WTC11 (cell line): ENCODE results near the gene SNPH. TPM values are rescaled to one million over a fixed set of nuclear protein-coding genes. Genes with fewer than 3 reads are reported as not detected.
A peak's percentile ranks its signal among the peaks of the same experiment; 100 is the strongest.

Experiments used
- ATAC-seq: fragments of 200-7000 bp; cut with Tn5 transposase; 2 replicates; pipeline ENCODE4 v1.10.0; 2021; ENCODE audit warnings: mild to moderate bottlenecking, moderate library complexity
- CTCF ChIA-PET: fragments of 300-600 bp; sonication (Branson Sonifier 250); formaldehyde crosslinking; loops from one replicate; lab custom pipeline; 2021; ENCODE audit warnings: antibody characterized with exemption; lab: Charles Lee
- POLR2A ChIA-PET: fragments of 350-600 bp; sonication (Branson Sonifier 250); formaldehyde crosslinking; loops from one replicate; lab custom pipeline; 2021; ENCODE audit warnings: antibody characterized with exemption; lab: Charles Lee
- DNase-seq: peaks from one replicate; pipeline ENCODE4 v3.0.0; 2021; ENCODE audit warnings: low spot score
- H3K27ac Mint-ChIP-seq: 2 replicates; pipeline ENCODE4 v1.8.0; 2021; ENCODE audit warnings: mixed read lengths
- H3K27me3 Mint-ChIP-seq: 2 replicates; pipeline ENCODE4 v1.8.0; 2021; ENCODE audit warnings: low read depth, mild to moderate bottlenecking, moderate library complexity, mixed read lengths
- H3K36me3 Mint-ChIP-seq: 2 replicates; pipeline ENCODE4 v1.8.0; 2021; ENCODE audit warnings: mixed read lengths
- H3K4me1 Mint-ChIP-seq: 2 replicates; pipeline ENCODE4 v1.8.0; 2022; ENCODE audit warnings: mixed read lengths
- H3K4me3 Mint-ChIP-seq: 2 replicates; pipeline ENCODE4 v1.8.0; 2021; ENCODE audit warnings: mild to moderate bottlenecking, moderate library complexity, mixed read lengths
- H3K9me3 Mint-ChIP-seq: 2 replicates; pipeline ENCODE4 v1.8.0; 2021; ENCODE audit warnings: mixed read lengths
- ERG ChIP-seq: fragments of 250-450 bp; sonication (Bioruptor Pico); IDR thresholded peaks from 2 replicates; pipeline ENCODE4 v1.8.0; 2021; ENCODE audit warnings: mild to moderate bottlenecking
- ESRRA ChIP-seq: sonication (generic); formaldehyde crosslinking; IDR thresholded peaks from 2 replicates; pipeline ENCODE4 v1.8.1; 2022; ENCODE audit warnings: mild to moderate bottlenecking, missing genetic modification reagents, borderline replicate concordance
- ETV6 ChIP-seq: sonication (generic); formaldehyde crosslinking; IDR thresholded peaks from 2 replicates; pipeline ENCODE4 v1.8.1; 2022; ENCODE audit warnings: mild to moderate bottlenecking, missing genetic modification reagents
- IRF2 ChIP-seq: sonication (generic); formaldehyde crosslinking; IDR thresholded peaks from 2 replicates; pipeline ENCODE4 v1.8.0; 2022; ENCODE audit warnings: low read depth, missing genetic modification reagents, borderline replicate concordance
- JAZF1 ChIP-seq: fragments of 250-450 bp; sonication (Bioruptor Pico); IDR thresholded peaks from 2 replicates; pipeline ENCODE4 v1.9.0; 2021; ENCODE audit warnings: moderate library complexity, mild to moderate bottlenecking, inconsistent platforms
- MAX ChIP-seq: sonication (generic); formaldehyde crosslinking; IDR thresholded peaks from 2 replicates; pipeline ENCODE4 v1.8.0; 2022; ENCODE audit warnings: mild to moderate bottlenecking, missing genetic modification reagents
- NFE2L1 ChIP-seq: sonication (generic); formaldehyde crosslinking; IDR thresholded peaks from 2 replicates; pipeline ENCODE4 v1.8.1; 2023; ENCODE audit warnings: missing genetic modification reagents
- NR1H2 ChIP-seq: sonication (generic); formaldehyde crosslinking; IDR thresholded peaks from 2 replicates; pipeline ENCODE4 v1.9.0; 2021; ENCODE audit warnings: mild to moderate bottlenecking, moderate library complexity, missing genetic modification reagents
- NR2C2 ChIP-seq: sonication (generic); formaldehyde crosslinking; IDR thresholded peaks from 2 replicates; pipeline ENCODE4 v1.8.0; 2022; ENCODE audit warnings: mild to moderate bottlenecking, missing genetic modification reagents
- NR3C1 ChIP-seq: sonication (generic); formaldehyde crosslinking; conservative IDR thresholded peaks from 2 replicates; pipeline ENCODE4 v1.8.1; 2023; ENCODE audit warnings: low read depth, mild to moderate bottlenecking, missing genetic modification reagents
- SMAD4 ChIP-seq: sonication (generic); formaldehyde crosslinking; IDR thresholded peaks from 2 replicates; pipeline ENCODE4 v1.8.0; 2022; ENCODE audit warnings: mild to moderate bottlenecking, missing genetic modification reagents
- SP1 ChIP-seq: sonication (generic); formaldehyde crosslinking; conservative IDR thresholded peaks from 2 replicates; pipeline ENCODE4 v1.8.1; 2022; ENCODE audit warnings: missing genetic modification reagents
- ZNF219 ChIP-seq: sonication (generic); formaldehyde crosslinking; IDR thresholded peaks from 2 replicates; pipeline ENCODE4 v1.8.0; 2023; ENCODE audit warnings: missing genetic modification reagents, mild to moderate bottlenecking, borderline replicate concordance
- ZNF263 ChIP-seq: sonication (generic); formaldehyde crosslinking; IDR thresholded peaks from 2 replicates; pipeline ENCODE4 v1.8.1; 2022; ENCODE audit warnings: low read depth, mild to moderate bottlenecking, moderate library complexity, missing genetic modification reagents
- ZNF423 ChIP-seq: fragments of 250-450 bp; sonication (Bioruptor Pico); IDR thresholded peaks from 2 replicates; pipeline ENCODE4 v2.1.2; 2022; ENCODE audit warnings: mild to moderate bottlenecking, moderate library complexity
- total RNA-seq: library from RNA; stranded (reverse); gene quantifications from 3 replicates; pipeline ENCODE4 v1.2.3, GENCODE V29; 2021
- TF ChIP-seq, protein P1 (sequence below): sonication (generic); formaldehyde crosslinking; IDR thresholded peaks from 2 replicates; pipeline ENCODE4 v1.8.1; 2022; ENCODE audit warnings: low read depth, missing genetic modification reagents, borderline replicate concordance
- TF ChIP-seq, protein P2 (sequence below): fragments of 250-450 bp; sonication (Bioruptor Pico); IDR thresholded peaks from 2 replicates; pipeline ENCODE4 v1.9.0; 2021; ENCODE audit warnings: moderate library complexity, mild to moderate bottlenecking, inconsistent platforms, borderline replicate concordance
- TF ChIP-seq, protein P3 (sequence below): fragments of 200-600 bp; IDR thresholded peaks from 2 replicates; pipeline ENCODE4 v1.8.0; 2022; ENCODE audit warnings: antibody characterized with exemption
- TF ChIP-seq, protein P4 (sequence below): fragments of 250-450 bp; sonication (Bioruptor Pico); conservative IDR thresholded peaks from 2 replicates; pipeline ENCODE4 v1.9.0; 2021; ENCODE audit warnings: mild to moderate bottlenecking

SNPH gene
- total RNA-seq, 1 experiment from 2014 or later: 3.5 TPM

- H3K9me3 Mint-ChIP-seq: peaks cover 24% of the 10 kb centered on the region
- ATAC-seq: no peak
- no peak for TF ChIP-seq ZNF263 (CRISPR knock-in tag)
- TF ChIP-seq, all 79 proteins: peak for 0
- DNase-seq: no peak
- ChIA-PET CTCF (no interaction called here), POLR2A (no interaction called here)
- H3K4me1 Mint-ChIP-seq: peaks cover 12% of the 10 kb centered on the region
- no peaks in the 10 kb centered on the region for H3K36me3 Mint-ChIP-seq
- no peak overlapping the region for H3K27ac Mint-ChIP-seq
- H3K27me3 Mint-ChIP-seq: peaks cover 83% of the 10 kb centered on the region
- H3K4me3 Mint-ChIP-seq: peak overlapping the region; percentile 8
Observed at GRCh38 chr20:1224205-1224890, 41.7 kb upstream of the SNPH start.

GRCh38 chr20:1225263-1225782 lies 40.8 kb upstream of the SNPH start:
- ChIA-PET POLR2A (interaction anchor here (1.4 kb wide), 1 partner anchor 41 kb away, joined by 6 read pairs; the partner anchor contains the start of gene SNPH), CTCF (interaction anchor here (1.0 to 1.2 kb wide), 5 partner anchors 8 to 172 kb away, joined by 3 to 9 read pairs (median 3); partner anchors contain the start of gene SNPH)
- H3K4me3 Mint-ChIP-seq: peak overlapping the region; percentile 89
- no peak overlapping the region; the same call in 1 of the 2 replicates for H3K27ac Mint-ChIP-seq
- no peaks in the 10 kb centered on the region for H3K36me3 Mint-ChIP-seq
- DNase-seq (no peak), ATAC-seq (peak; percentile 75)
- TF ChIP-seq ETV6 (CRISPR knock-in tag): no peak
- no peak for TF ChIP-seq NR2C2
- peak; percentile 39; the same call in 1 of the 2 replicates for TF ChIP-seq NFE2L1
- TF ChIP-seq SMAD4 (CRISPR knock-in tag): no peak
- TF ChIP-seq, protein P1, sequence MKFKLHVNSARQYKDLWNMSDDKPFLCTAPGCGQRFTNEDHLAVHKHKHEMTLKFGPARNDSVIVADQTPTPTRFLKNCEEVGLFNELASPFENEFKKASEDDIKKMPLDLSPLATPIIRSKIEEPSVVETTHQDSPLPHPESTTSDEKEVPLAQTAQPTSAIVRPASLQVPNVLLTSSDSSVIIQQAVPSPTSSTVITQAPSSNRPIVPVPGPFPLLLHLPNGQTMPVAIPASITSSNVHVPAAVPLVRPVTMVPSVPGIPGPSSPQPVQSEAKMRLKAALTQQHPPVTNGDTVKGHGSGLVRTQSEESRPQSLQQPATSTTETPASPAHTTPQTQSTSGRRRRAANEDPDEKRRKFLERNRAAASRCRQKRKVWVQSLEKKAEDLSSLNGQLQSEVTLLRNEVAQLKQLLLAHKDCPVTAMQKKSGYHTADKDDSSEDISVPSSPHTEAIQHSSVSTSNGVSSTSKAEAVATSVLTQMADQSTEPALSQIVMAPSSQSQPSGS (CRISPR knock-in tag): no peak
- TF ChIP-seq SP1 (CRISPR knock-in tag): peak; percentile 38; the same call in 1 of the 2 replicates
- no peak for TF ChIP-seq IRF2 (CRISPR knock-in tag)
- no peak for TF ChIP-seq ZNF423 (CRISPR knock-in tag)
- TF ChIP-seq NR1H2 (CRISPR knock-in tag): no peak
- TF ChIP-seq, all 79 proteins: peak for 2
- peaks cover 83% of the 10 kb centered on the region for H3K27me3 Mint-ChIP-seq
- peaks cover 12% of the 10 kb centered on the region for H3K4me1 Mint-ChIP-seq
- peaks cover 17% of the 10 kb centered on the region for H3K9me3 Mint-ChIP-seq

GRCh38 chr20:1225783-1226654 lies 40.1 kb upstream of the SNPH start, which contains the start of gene RAD21L1:
TSS of gene RAD21L1 (plus strand) at chr20:1226044. CDS start at chr20:1228454, 2,410 bp downstream.
- H3K4me1 Mint-ChIP-seq: peaks cover 12% of the 10 kb centered on the region
- H3K27ac Mint-ChIP-seq: no peak within 1 kb of the TSS; the same call in 1 of the 2 replicates
- DNase-seq: peak; percentile 85
- ATAC-seq: peak; percentile 87
- H3K4me3 Mint-ChIP-seq: peak within 1 kb of the TSS; percentile 89
- POLR2A ChIA-PET: interaction anchor here (0.6 to 1.4 kb wide), 2 partner anchors 40 to 130 kb away, joined by 3 to 6 read pairs; partner anchors contain the start of gene SNPH
- no peaks in the 10 kb centered on the region for H3K36me3 Mint-ChIP-seq
- CTCF ChIA-PET: interaction anchor here (0.5 to 1.2 kb wide), 8 partner anchors 9 to 242 kb away, joined by 3 to 9 read pairs (median 3); partner anchors contain the start of gene SNPH
- peaks cover 83% of the 10 kb centered on the region for H3K27me3 Mint-ChIP-seq
- peaks cover 10% of the 10 kb centered on the region for H3K9me3 Mint-ChIP-seq
- TF ChIP-seq, protein P2, sequence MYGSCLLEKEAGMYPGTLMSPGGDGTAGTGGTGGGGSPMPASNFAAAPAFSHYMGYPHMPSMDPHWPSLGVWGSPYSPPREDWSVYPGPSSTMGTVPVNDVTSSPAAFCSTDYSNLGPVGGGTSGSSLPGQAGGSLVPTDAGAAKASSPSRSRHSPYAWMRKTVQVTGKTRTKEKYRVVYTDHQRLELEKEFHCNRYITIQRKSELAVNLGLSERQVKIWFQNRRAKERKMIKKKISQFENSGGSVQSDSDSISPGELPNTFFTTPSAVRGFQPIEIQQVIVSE (CRISPR knock-in tag): no peak
- TF ChIP-seq, protein P3, sequence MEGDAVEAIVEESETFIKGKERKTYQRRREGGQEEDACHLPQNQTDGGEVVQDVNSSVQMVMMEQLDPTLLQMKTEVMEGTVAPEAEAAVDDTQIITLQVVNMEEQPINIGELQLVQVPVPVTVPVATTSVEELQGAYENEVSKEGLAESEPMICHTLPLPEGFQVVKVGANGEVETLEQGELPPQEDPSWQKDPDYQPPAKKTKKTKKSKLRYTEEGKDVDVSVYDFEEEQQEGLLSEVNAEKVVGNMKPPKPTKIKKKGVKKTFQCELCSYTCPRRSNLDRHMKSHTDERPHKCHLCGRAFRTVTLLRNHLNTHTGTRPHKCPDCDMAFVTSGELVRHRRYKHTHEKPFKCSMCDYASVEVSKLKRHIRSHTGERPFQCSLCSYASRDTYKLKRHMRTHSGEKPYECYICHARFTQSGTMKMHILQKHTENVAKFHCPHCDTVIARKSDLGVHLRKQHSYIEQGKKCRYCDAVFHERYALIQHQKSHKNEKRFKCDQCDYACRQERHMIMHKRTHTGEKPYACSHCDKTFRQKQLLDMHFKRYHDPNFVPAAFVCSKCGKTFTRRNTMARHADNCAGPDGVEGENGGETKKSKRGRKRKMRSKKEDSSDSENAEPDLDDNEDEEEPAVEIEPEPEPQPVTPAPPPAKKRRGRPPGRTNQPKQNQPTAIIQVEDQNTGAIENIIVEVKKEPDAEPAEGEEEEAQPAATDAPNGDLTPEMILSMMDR: no peak
- TF ChIP-seq ERG: no peak
- TF ChIP-seq NR3C1 (CRISPR knock-in tag): no peak
- 0 out of 2 replicates have a peak, but pooled peaks have one; percentile 30 for TF ChIP-seq ESRRA
- TF ChIP-seq MAX: peak; percentile 87
- TF ChIP-seq ZNF219: no peak
- TF ChIP-seq JAZF1: no peak
- TF ChIP-seq, protein P4, sequence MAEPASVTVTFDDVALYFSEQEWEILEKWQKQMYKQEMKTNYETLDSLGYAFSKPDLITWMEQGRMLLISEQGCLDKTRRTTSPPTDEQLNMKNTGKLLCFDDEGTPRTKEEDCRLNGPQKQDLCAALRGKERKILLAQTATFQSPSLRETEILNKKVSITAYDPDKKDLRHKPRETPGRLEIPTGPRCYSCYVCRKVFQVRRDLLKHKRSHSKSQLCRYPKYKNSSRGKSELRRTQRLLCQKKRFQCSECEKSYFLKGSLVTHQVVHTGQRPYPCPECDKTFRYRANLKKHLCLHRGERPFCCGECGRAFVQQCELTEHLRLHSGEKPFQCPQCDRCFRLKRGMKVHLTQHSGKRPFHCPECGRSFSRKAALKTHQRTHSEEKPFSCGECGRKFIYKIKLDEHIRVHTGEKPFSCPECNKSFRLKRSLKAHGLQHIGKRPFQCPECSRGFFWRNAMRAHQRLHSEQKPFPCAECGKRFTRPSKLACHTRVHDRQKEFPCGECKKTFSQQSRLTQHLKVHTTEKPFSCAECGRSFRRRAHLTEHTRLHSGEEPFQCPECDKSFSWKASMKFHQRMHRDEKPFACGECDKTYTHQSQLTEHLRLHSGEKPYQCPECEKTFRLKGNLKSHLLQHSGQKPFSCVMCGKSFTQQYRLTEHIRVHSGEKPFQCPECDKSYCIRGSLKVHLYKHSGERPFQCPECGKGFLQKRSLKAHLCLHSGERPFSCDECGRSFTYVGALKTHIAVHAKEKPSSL: no peak
- TF ChIP-seq, protein P1 (CRISPR knock-in tag): no peak
